ENCODE measurements around the gene NPAS3. TPM values are rescaled to one million over a fixed set of nuclear protein-coding genes. Genes with fewer than 3 reads are reported as not detected.

NPAS3 gene
- total and polyA plus RNA-seq, 2 donors (not counting 3 experiments of a cell fraction or from before 2014, with no cell fraction given), result 0.10 to 0.13 TPM

DNA sequence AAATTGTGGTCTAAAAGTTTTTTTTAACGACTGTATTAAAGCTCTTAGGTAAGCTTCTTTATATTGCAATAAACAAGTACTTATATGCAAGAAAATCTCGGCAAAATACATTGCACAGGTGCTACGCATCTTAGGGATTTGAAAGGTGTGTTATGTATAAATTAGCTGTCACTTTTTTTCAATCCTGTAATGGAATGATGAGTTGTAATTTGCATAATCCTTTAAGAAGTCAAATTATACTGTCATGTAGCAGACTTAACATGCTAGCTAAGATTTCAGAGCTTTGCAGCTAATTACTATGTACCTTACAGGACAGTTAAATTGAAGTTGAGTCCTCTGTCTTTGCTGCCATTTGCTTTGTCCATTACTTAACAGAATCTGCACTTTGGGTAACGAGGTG, 117.5 kb downstream of the NPAS3 start:
- BruUV-seq (replicated peaks), result no TSS peak
- FAIRE-seq (no peak), DNase-seq (ENCODE audit: low read depth, low spot score) (no peak)
- Histone ChIP-seq H3K4me3 (replicated peaks in 1 of 3; ENCODE audit: insufficient read depth in 1 of 3, low read depth in 1 of 3, low read length in 3 of 3) (no peak overlapping the region), H3K9ac (replicated peaks; ENCODE audit: extremely low read depth, insufficient read depth, low read length) (no peak overlapping the region), H3K36me3 (ENCODE audit: control insufficient read depth in 2 of 2, extremely low read depth in 1 of 2, insufficient read depth in 2 of 2, low read length in 2 of 2) (no peaks in the 10 kb centered on the region), H3K9me3 (replicated peaks; ENCODE audit: control insufficient read depth, insufficient read depth, low read length) (no peaks in the 10 kb centered on the region), H3K79me2 (ENCODE audit: control insufficient read depth, insufficient read depth, low read length) (no peaks in the 10 kb centered on the region), H2AFZ (ENCODE audit: low read depth, low read length) (no peak overlapping the region), H3K9me1 (replicated peaks; ENCODE audit: control insufficient read depth, extremely low read depth, insufficient read depth, low read length) (no peaks in the 10 kb centered on the region), H3K4me1 (ENCODE audit: control insufficient read depth, extremely low read depth, insufficient read depth, low read length) (no peaks in the 10 kb centered on the region), H3K4me2 (ENCODE audit: insufficient read depth, low read length) (no peak overlapping the region), H3K27ac (ENCODE audit: insufficient read depth, low read depth, low read length) (no peak overlapping the region), H4K20me1 (replicated peaks; ENCODE audit: control insufficient read depth, extremely low read depth, insufficient read depth, low read length) (no peaks in the 10 kb centered on the region), H3K27me3 (ENCODE audit: control insufficient read depth in 2 of 2, insufficient read depth in 2 of 2, low read length in 2 of 2) (no peaks in the 10 kb centered on the region)
- ChIA-PET POLR2A (no interaction called here), CTCF (no interaction called here)
- TF ChIP-seq EZH2 (IDR thresholded peaks at IDR 0.05; ENCODE audit: borderline replicate concordance, low read depth, low read length, severe bottlenecking) (no peak), GATA2 (IDR thresholded peaks at IDR 0.05; ENCODE audit: insufficient read depth, insufficient read length, low read depth, low read length) (no peak)
- TF ChIP-seq, protein P1, sequence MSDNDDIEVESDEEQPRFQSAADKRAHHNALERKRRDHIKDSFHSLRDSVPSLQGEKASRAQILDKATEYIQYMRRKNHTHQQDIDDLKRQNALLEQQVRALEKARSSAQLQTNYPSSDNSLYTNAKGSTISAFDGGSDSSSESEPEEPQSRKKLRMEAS (IDR thresholded peaks at IDR 0.05; ENCODE audit: insufficient read depth, insufficient read length), result no peak
- TF ChIP-seq, protein P2, sequence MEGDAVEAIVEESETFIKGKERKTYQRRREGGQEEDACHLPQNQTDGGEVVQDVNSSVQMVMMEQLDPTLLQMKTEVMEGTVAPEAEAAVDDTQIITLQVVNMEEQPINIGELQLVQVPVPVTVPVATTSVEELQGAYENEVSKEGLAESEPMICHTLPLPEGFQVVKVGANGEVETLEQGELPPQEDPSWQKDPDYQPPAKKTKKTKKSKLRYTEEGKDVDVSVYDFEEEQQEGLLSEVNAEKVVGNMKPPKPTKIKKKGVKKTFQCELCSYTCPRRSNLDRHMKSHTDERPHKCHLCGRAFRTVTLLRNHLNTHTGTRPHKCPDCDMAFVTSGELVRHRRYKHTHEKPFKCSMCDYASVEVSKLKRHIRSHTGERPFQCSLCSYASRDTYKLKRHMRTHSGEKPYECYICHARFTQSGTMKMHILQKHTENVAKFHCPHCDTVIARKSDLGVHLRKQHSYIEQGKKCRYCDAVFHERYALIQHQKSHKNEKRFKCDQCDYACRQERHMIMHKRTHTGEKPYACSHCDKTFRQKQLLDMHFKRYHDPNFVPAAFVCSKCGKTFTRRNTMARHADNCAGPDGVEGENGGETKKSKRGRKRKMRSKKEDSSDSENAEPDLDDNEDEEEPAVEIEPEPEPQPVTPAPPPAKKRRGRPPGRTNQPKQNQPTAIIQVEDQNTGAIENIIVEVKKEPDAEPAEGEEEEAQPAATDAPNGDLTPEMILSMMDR (IDR thresholded peaks at IDR 0.05; ENCODE audit: extremely low read depth in 1 of 2, insufficient read depth in 1 of 2, low read depth in 1 of 2, low read length in 2 of 2), result no peak
- intact Hi-C loops (cut with micrococcal nuclease) (no loop called here), dilution Hi-C loops (cut with MboI; ENCODE audit: extremely low pct_ligation_motif_present, low sequenced_read_pairs) (no loop called here)

DNA sequence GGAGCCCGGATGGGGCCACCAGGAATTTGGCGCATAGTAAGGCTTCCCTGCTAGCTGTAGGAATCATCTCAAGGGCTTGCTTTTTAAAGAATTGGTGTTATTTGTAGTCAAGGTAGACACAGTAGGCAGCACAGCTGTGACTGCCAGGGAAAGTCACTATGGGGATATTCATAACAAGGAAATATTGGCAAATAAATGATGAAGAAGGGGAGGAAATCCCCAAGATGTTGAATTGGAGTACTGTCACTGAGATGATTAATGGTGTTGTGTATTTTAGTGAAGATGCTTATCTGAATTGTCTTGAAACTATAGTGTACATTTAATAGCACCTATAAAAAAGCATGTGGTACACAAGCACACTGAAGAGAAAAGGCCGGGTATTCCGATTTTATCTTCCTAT, 118.9 kb downstream of the NPAS3 start:
- no peak overlapping the region for H3K4me2 ChIP-seq (ENCODE audit: insufficient read depth, low read length)
- H3K36me3 ChIP-seq (ENCODE audit: control insufficient read depth in 2 of 2, extremely low read depth in 1 of 2, insufficient read depth in 2 of 2, low read length in 2 of 2), result no peaks in the 10 kb centered on the region
- H4K20me1 ChIP-seq (replicated peaks; ENCODE audit: control insufficient read depth, extremely low read depth, insufficient read depth, low read length), result no peaks in the 10 kb centered on the region
- no peak overlapping the region for H2AFZ ChIP-seq (ENCODE audit: low read depth, low read length)
- BruUV-seq (replicated peaks), result no TSS peak
- no peaks in the 10 kb centered on the region for H3K79me2 ChIP-seq (ENCODE audit: control insufficient read depth, insufficient read depth, low read length)
- H3K9ac ChIP-seq (replicated peaks; ENCODE audit: extremely low read depth, insufficient read depth, low read length), result no peak overlapping the region
- H3K4me1 ChIP-seq (ENCODE audit: control insufficient read depth, extremely low read depth, insufficient read depth, low read length), result no peaks in the 10 kb centered on the region
- CTCF ChIA-PET, result no interaction called here
- intact Hi-C loops (cut with micrococcal nuclease), result no loop called here
- dilution Hi-C loops (cut with MboI; ENCODE audit: extremely low pct_ligation_motif_present, low sequenced_read_pairs), result no loop called here
- H3K27me3 ChIP-seq (ENCODE audit: control insufficient read depth in 2 of 2, insufficient read depth in 2 of 2, low read length in 2 of 2), result no peaks in the 10 kb centered on the region
- POLR2A ChIA-PET, result no interaction called here
- H3K27ac ChIP-seq (ENCODE audit: insufficient read depth, low read depth, low read length), result no peak overlapping the region
- no peaks in the 10 kb centered on the region for H3K9me1 ChIP-seq (replicated peaks; ENCODE audit: control insufficient read depth, extremely low read depth, insufficient read depth, low read length)
- no peak overlapping the region for H3K4me3 ChIP-seq (replicated peaks in 1 of 3; ENCODE audit: insufficient read depth in 1 of 3, low read depth in 1 of 3, low read length in 3 of 3)
- no peaks in the 10 kb centered on the region for H3K9me3 ChIP-seq (replicated peaks; ENCODE audit: control insufficient read depth, insufficient read depth, low read length)
- no peak for FAIRE-seq
- TF ChIP-seq, protein P2 (IDR thresholded peaks at IDR 0.05; ENCODE audit: extremely low read depth in 1 of 2, insufficient read depth in 1 of 2, low read depth in 1 of 2, low read length in 2 of 2), result no peak
- TF ChIP-seq FOS (IDR thresholded peaks at IDR 0.05; ENCODE audit: borderline replicate concordance, insufficient read depth, low read length), result no peak
- no peak for TF ChIP-seq MYC (IDR thresholded peaks at IDR 0.05; ENCODE audit: low read depth, low read length)
- DNase-seq (ENCODE audit: low read depth, low spot score), result no peak

Data from endothelial cell of umbilical vein (primary cell).